NOMO-1 (cell line): ENCODE measurements around the gene RIMBP2.

Experiments
- DNase-seq, 2 experiments: peaks; one replicate each; lab custom pipeline; 2025; ENCODE audit not compliant: unreplicated experiment in 2 of 2; lab: John Stamatoyannopoulos, UW

Gene RIMBP2

DNA sequence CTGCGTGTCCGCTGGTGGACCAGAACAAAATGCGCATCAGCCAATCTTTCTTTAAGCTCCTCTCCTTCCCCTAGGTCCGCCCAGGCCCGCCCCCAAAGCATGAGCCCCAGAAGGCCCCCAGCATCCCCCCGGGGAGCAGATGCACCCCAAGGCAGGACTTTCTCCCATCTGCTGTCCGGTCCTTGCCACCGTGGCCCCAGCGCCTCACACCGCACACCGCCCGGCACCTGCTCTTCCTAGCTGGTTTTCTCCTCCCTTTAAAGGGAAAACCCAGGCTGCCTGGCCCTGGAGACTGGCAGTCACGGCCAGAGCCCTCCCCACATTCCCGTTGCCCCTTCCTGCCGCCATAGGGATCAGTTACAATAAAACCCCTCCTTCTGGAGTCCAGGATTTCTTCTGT lies 30.2 kb downstream of the RIMBP2 start:
- no peak for DNase-seq

DNA sequence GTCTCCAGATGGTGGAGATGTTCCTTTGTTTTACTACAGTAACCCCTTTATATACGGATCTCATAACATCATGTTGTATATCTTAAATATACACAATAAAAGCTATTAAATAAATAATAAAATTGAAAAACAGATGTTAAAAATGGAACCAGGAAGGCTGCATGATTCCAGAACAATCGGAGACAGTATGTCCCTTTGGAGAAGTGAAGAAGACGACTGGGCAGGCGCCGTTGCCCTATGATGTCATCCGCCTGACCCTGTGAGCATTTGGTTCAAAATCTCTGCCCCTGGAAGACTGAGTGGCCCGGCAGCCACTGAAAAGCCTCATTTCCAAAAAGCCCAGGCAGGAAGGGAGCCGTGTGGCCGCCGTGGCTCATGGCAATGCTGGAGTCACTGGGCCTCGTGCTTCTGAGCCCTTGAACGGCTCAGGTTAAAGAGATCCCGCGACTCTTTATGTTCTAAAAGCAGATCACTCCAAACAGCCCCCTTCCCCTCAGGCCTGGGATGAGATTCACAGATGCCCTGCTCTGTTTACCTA lies 30.8 kb downstream of the RIMBP2 start:
- DNase-seq = no peak

DNA sequence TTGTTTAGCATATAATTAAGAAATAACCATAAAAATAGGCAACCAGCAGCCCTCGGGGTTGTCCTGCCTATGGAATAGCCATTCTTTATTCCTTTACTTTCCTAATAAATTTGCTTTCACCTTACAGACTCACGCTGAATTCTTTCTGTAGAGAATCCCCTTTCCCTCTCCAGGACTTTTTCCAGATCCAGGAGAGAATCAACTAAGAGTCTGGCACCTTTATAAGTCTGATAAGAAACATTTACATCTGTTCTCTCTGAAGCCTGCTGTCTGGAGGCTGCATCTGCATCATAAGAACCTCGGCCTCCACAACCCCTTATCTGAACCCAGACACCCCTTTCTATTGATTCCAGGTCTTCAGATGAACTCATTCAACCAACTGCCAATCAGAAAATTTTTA lies 32.3 kb downstream of the RIMBP2 start:
- no peak for DNase-seq

DNA sequence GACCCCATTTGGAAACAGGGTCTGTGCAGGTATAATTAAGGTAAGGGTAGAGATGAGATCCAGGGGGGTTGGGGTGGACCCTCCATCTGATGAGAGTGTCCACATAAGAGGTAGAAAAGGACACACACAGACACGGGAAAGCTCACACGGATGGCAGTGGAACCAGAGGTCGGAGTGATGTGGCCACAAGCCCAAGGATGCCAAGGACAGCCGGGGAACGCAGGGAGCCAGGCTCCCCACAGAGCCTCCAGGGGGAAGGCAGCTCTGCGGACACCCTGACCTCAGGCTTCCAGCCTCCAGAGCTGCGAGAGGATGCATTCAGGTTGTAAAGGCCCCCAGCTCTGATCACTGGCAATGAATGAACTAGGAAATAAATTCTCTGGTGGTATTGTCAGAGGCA lies 33.0 kb downstream of the RIMBP2 start:
- no peak for DNase-seq

DNA sequence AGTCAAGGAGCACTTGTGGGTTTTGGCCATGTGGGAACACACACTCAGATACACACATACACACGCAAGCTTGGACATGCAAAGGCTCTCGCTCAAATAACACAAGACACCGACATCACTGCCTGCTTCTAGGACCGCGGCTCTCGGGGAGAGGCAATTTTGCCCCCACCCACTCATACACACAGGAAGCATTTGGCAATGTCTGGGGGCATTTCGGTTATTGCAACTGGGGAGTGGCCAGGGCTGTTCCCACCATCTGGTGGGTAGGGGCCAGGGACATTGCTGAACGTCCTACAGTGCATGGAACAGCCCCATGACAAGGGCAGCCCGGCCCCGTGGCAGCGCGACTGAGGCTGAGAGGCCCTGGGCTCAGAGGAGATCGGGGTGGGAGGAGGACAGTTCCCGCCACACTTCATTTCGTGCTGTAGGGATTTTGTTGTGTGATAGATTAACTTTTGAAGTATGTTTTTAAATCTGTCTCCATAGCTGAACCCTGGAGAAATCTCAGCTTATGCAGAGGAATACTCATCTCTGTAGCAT lies 35.6 kb downstream of the RIMBP2 start:
- DNase-seq = no peak

DNA sequence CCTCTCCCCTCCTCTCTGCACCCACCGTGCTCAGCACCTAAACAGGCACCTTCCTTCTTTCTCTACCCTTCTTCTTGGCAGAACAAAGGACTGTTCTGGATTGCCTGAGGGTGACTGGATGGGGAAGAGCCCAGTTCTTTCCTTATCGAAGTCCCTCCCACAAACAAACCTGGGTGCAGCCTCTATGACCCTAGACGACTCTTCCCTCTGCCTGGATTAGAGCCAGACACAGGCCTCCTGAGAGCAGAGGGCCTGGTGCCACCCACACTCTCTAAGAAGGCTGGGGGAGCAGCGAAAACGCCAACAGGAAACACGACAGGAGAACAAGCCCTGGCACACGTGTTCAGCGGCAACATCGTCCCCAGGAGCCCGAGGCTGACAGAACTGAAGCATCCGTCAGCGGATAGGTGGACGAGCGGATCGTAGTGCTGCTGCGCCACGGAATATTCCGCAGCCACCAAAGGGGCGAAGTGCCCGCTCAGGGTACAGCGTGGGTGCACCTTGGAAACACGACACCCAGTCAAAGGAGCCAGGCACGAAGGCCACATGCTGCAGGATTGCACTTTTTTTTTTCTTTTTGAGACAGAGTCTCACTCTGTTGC lies 38.0 kb downstream of the RIMBP2 start:
- DNase-seq = no peak

DNA sequence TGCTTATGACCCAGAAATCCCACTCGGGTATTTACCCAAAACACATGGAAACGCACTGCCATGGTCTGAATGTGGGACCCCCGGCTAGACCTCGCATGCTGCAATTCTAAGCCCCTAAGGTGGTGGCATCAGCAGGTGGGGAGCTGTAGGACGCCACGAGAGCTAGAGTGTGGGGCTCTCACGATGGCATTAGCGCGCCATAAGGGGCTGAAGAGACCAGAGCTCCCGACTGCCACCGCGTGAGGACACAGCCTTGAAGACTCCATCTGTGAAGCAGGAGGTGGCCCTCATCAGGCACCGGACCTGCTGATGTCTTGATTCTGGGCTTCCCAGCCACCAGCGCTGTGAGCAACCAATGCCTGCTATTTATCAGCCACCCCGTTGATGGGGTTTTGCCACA lies 40.3 kb downstream of the RIMBP2 start:
- DNase-seq = no peak

DNA sequence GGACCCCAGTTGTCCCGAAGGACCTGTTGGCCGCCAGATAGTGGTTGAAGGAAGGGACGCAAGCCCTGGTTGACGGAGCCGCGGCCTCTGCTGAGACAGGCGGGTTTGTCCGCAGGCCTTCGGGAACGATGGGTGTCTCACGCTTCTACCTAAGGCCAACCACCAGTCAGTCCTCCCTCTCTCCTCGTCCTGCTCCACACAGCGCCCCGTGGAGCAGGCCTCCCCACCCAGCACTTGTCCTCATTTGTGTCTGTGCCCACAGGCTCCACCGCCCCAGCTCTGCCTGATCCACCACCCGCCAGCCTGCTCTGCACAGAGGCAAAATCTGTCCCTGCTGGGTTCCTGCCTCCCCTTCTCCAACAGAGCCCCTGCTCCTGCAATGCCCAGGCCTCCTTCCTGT lies 41.0 kb downstream of the RIMBP2 start:
- no peak for DNase-seq

DNA sequence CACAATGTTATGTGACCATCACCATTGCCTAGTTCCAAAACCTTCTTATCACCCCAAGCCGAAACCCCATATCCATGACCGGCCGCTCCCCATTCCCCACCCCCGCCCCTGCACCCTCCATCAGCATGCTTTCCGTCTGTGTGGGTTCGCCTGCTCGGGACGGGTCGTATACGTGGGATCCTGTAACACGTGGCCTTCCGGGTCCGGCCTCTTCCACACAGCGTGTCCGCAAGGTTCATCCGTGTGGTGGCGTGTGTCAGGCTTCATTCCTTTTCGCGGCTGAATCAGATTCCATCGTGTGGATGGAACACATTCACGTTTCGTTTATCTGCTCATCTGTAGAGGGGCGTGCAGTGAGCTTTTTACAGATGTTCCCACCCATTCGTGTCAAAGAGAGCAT lies 41.4 kb downstream of the RIMBP2 start:
- no peak for DNase-seq

DNA sequence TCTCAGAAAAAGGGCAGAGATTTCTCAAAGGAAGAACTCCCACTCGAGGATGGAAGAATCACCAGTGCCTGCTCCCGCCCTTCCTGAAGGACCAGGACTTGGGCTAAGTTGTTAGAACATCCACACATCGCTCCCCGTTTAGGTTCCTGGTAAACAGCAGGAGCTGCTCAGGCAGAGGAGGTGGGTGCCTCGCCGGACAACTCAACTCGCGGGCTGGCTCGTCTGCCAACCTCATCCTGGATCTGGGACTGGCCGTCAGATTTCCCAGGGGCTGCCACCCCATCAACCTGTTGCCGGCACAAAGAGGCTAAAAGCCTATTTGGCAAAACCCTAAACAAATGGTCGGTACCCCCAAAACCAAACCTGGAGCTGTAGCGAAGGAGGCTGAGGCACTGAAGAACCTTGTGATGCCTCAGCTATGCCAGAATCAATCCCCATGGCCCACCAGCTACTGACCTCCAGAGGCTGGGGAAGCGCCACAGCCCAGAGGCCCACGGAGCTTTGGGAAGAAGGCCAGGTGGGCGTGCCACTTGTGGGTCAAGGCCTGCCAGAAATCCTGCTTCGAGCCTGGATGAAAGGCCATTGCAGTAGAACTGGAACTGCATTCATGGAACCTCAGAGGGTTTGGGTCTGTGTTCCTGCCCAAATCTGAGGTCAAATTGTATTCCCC lies 42.9 kb downstream of the RIMBP2 start:
- DNase-seq = no peak

DNA sequence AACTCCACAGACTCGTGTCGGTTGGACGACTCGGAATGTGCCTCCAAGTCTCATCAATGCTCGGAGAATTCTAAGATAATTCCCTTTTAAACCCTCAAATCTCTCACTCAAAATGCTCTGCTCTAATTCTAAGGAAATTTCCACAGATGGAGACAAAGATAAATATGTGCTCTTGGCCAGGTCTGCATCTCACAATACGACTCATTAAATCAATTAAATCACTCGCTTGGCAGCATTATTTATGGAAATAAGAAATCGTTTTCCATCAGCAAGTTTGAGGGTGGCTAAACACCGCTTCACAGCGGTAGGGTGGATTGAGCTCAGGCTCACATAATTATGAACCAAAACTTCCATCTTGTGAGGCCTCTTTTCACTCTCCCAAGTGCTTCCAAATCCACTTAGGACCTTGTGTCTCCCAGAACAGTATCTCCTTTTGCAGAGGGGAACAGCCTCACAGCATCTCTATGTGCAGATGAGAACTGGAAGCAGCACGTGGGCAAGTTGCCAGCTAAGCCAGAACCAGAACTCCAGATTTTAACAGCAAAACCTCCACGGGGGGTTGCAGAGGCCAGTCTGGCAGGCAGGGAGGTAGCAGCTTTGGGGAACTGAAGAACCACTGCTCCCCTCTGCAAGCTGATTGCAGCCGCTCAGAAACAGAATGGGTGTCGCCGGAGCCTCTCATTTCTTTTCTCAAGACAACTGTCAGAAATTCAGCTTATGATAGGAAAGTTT lies 43.8 kb downstream of the RIMBP2 start:
- DNase-seq = no peak

DNA sequence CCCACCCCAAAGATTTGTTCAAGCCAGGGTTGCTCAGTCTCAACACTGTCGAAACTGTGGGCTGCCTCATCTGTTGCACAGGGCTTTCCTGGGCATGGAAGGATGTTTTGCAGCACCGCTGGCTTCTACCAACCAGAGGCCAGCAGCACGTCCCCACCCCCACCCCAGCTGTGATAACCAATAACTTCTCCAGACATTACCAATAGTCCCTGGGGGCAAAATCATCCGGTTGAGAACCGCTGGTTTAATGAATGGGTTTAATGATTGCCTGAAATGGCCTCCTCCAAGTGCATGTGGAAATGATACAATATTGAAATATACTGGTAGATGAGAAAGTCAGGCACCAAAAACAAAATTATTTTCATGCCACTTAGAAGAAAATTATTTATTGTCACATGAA lies 44.5 kb downstream of the RIMBP2 start:
- no peak for DNase-seq

DNA sequence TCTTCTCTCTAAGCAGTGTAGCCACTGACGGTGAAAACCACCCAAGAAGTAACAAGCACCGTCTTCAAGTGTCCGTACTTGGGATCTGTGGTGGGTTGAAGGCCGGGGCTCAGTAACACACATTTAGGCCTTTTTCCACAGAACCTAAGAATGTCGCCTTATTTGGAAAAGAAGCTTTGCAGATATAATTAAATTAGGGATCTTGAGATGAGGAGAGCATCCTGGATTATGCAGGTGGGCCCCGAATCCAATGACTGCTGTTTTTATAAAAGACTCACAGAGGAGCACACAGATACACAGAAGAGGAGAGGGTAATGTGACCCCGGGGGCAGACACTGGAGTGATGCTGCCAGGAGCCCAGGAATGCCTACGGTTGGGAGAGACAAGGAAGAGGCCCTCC lies 46.3 kb downstream of the RIMBP2 start:
- DNase-seq = no peak

DNA sequence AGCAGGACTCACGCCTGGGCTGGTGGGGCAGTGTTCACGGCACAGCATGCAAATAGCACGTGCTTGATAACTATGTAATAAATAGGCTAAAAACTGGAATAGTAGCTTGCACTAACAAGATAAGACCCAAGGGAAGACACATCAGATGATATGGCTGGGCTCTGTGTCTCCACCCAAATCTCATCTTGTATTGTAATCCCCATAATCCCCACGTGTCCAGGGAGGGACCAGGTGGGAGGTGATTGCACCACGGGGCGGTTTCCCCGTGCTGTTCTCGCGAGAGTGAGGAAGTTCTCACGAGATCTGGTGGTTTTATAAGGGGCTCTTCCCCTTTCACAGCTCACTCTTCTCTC lies 46.9 kb downstream of the RIMBP2 start:
- DNase-seq = no peak

DNA sequence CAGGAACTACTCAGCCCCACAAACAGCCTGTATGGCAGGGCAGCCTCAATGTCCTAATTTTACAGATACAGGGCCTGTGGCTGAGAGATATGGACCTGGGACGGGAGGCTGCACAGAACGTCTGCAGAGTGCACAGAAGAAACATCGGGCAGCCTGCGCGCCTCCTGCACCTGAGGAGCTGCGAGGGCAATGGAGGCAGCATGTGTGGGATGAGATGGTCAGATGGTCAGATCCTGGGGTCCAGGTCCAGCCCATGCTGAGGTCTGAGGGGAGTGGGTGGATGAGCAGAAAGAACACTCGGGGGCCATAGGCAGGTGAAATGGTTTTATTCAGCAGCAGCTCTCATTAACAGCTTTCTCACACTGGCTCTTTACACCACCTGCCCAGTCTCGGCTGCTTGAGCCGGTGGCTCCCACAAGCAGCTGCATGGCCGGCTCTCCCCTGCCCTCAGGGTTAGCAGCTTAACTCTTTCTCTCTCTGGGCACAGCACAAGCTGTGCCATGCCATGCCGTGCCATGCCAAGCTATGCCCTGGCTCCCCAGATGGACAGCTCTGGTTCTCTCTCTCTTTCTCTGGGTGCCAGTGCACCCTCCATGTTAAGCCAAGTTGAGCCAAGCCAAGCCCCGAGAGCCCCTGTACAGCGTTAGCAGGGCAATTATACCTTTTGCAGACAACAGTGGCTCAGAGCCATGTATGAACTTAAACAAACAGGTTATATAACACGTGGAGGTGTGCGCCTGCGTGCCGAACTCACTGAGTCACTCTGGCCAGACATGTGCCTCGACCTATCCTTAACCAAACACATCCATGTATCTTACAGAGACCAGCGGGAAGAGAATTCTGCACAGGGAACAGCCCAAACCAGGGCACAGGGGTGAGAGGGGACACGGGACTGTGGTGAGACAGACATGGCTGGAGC lies 47.6 kb downstream of the RIMBP2 start:
- DNase-seq = no peak

DNA sequence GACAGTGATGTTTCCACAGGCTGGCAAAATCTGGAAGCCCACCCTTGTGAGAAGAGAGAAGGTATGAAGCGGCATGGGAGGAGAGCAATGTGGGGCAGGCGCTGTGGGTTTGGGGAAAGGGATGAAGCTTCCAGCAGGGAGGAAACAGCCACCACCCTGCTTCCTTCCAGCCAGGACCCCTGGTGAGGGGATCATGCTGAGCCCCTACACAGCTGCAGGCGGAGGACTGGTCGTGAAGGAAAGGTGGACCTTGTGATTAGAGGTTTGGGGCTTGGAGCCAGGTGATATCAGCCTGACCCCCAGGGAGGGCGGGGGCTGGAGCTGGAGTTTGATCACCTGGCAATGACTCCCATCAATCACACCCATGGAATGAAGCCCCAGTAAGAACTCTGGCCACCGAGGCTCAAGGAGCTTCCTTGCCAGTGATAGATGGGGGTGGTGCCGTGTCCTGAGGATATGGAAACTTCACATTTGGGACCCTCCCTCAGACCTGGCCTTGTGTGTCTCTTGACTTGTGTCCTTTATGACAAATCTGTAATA lies 48.6 kb downstream of the RIMBP2 start:
- no peak for DNase-seq

DNA sequence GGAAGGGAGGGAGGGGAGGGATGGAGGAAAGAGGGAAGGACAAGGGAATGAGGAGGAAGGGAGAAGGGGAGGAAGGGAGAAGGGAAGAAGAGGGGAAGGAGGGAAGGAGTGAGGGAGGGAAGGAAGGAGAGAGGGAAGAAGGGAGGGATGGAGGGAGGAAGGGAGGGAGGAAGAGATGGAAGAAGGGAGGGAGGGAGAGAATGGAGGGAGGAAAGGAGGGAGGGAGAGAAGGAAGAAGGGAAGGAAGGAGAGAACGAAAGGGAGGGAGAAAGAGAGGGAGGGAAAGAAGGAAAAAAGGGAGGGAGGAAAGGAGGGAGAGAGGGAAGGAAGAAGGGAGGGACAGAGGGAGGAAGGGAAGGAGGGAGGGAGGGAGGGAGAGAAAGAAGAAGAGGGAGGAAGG lies 49.5 kb downstream of the RIMBP2 start:
- DNase-seq = no peak

DNA sequence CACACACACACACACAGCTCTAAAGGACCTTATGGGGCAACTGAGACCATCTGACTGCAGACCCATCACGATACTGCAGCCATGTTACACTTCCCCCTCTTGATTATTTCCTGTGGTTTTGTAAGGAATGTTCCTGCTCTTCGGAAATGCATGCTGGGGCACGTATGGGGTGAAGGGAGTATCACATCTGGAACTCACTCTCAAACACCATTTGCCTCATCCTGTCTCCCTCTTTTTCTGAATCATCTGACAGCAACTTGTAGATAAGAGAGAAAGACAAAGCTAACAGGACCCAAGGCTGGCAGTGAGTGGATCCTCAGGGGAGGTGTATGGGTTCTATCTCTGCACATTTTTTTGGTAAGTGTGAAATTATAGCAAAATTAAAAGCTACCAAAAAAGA lies 50.3 kb downstream of the RIMBP2 start:
- no peak for DNase-seq

DNA sequence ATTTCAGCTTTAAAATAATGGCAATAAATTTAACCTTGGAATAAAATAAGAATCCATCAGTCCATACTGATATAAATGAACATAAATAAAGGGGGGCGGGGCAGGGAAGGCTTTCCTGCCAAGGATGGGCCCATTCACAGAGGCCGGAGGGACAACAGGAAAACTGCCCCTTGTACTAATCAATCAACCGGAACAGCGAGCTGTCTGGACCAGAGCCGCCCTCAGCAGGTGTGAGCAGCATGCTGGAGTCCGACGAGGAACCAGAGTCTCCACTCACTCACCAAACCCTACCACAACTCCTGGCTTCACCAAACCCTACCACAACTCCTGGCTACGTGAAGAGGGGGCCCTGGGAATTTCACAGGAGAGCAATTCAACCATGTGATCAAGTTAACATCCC lies 51.3 kb downstream of the RIMBP2 start:
- DNase-seq = no peak

DNA sequence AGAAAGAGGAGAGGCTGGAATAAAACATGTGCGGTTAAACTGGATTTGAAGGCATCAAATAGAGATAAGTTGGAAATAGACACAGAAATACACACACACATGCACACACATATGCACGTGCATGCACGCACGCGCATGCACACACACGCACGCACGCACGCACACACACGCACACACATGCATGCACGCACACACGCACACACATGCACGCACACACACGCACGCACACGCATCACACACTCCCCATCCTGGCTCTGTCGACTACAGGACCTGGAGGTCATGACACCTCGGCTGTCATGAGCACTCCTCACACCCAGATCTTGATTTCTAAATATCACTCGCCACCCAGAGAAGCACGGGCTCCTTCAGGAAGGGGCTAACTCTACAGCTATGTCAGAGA lies 51.8 kb downstream of the RIMBP2 start:
- no peak for DNase-seq

DNA sequence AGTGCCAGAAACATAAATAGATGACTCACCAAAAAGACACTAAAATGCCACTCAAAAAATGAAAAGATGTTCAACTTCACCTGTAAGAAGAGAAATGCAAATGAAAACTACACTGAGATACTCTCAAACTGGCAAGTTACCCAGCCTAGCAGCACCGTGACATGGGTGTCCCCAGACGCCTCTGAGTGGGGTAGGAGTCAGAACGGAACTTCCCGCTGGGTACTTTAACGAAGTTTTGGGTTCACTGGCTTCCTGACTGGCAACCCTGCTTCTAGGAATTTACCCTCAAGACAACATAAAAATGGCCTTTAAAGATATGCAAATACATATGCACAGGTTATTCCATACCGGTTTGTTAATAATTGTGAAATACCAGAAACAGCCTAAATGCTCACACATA lies 52.6 kb downstream of the RIMBP2 start:
- DNase-seq = no peak
